Breast epithelium (tissue), 3 donors: ENCODE data around the gene CADPS.

Experiments
- CTCF ChIP-seq, 3 donors: fragments of 450-650 bp; IDR thresholded peaks; one replicate each; pipeline ENCODE4 v1.5.1; 2016 to 2017; ENCODE audit warnings: antibody characterized with exemption in 3 of 3, mild to moderate bottlenecking in 3 of 3, moderate library complexity in 3 of 3
- POLR2A ChIP-seq: fragments of 450-650 bp; IDR thresholded peaks from one replicate; pipeline ENCODE4 v1.6.1; 2016; ENCODE audit warnings: antibody characterized with exemption, mild to moderate bottlenecking, moderate library complexity

DNA sequence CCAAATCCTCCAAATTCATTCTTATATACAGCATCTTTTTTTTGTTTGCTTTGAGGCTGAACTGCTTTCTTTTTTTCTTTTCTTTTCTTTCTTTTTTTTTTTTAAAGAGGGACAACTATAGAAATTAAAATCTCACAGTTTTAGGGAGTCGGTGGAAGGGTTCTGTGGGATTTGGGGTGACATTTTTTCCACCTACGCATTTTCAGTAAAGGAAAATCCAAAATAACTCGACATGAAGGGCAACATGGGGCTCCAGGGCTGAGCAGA, 498.8 kb downstream of the CADPS start:
- TF ChIP-seq CTCF (IDR thresholded peaks at IDR 0.05) (no peak), POLR2A (no peak)
